HG02970 (cell line): ENCODE results near the gene SLC12A3.

Experiments used
- ATAC-seq: cut with Tn5 transposase; IDR thresholded peaks from one replicate; pipeline ENCODE4 v1.9.1; 2021; ENCODE audit warnings: mild to moderate bottlenecking, moderate library complexity, moderate number of reproducible peaks; ENCODE audit not compliant: unreplicated experiment, low FRiP score

The SLC12A3 gene, protein sequence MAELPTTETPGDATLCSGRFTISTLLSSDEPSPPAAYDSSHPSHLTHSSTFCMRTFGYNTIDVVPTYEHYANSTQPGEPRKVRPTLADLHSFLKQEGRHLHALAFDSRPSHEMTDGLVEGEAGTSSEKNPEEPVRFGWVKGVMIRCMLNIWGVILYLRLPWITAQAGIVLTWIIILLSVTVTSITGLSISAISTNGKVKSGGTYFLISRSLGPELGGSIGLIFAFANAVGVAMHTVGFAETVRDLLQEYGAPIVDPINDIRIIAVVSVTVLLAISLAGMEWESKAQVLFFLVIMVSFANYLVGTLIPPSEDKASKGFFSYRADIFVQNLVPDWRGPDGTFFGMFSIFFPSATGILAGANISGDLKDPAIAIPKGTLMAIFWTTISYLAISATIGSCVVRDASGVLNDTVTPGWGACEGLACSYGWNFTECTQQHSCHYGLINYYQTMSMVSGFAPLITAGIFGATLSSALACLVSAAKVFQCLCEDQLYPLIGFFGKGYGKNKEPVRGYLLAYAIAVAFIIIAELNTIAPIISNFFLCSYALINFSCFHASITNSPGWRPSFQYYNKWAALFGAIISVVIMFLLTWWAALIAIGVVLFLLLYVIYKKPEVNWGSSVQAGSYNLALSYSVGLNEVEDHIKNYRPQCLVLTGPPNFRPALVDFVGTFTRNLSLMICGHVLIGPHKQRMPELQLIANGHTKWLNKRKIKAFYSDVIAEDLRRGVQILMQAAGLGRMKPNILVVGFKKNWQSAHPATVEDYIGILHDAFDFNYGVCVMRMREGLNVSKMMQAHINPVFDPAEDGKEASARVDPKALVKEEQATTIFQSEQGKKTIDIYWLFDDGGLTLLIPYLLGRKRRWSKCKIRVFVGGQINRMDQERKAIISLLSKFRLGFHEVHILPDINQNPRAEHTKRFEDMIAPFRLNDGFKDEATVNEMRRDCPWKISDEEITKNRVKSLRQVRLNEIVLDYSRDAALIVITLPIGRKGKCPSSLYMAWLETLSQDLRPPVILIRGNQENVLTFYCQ

DNA sequence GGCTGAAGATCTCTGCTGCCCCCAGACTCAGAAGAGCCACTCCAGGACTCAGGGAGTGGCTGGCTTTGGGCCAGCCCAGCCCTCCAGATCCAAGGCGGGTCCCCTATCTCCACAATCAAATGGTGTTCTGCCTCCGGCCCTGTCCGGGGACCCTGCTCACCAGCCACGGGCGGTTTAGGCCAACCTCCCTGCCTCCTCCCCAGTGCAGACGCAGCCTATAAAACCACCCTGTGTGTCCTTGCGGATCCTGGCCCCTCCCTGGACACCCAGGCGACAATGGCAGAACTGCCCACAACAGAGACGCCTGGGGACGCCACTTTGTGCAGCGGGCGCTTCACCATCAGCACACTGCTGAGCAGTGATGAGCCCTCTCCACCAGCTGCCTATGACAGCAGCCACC is at the start of gene SLC12A3:
Gene SLC12A3, plus strand, starts transcription at position 248 of the 400 bp plus-strand sequence. Its CDS starts 29 bp downstream, at position 277.
- no peak for ATAC-seq

DNA sequence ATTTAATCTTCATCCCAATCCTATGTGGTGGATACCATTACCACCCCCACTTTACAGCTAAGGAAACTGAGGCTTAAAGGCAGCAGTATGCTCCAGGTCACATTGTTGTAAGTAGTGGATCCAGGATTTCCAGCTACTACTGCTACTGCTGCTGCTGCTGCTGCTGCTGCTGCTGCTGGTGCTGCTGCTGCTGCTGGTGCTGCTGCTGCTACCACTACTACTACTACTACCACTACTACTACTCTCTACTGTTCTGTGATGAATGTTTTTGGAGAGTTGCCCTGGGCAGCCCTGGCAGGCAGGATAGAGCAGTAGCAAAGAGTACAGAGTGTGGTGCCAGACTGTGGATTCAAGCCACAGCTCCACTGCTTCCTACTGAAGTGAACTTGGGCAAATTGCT is 49.3 kb upstream of the SLC12A3 start:
- no peak for ATAC-seq

DNA sequence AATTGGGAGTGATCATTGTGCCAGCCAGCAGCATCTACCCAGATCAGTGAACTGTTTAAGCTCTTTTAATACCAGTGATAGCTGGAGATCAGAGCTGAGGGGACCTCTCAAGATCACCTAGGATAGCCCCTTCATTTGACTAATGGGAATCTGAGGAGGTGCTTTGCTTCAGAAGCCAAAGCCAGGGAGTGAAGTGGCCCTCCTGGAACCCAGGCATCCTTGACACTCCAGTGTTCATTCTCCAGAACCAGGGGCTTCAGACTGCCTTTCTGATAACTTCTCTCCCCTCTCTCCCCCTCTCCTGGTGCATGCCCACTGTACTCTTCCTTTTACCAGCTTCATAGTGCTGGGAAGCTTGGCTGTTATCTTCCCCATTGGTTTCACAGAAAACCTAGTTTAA is 48.0 kb upstream of the SLC12A3 start:
- no peak for ATAC-seq

DNA sequence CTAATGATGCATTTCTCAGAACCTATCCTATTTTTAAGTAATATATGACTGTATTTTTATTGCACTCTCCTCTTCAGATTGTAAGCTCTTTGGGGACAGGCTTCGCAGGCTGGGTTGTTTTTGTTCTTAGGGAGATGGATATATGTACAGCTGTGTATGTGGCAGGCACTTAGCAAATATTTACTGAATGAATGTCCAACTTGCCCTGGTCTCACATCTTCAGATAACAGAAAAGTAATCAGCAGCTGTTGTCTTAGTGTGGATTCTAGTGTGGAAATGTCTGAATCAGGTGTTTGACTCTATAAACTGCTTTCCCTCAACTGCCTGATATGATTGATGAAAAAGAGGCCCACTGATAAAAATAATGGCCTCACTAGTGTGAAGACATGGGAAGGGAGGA is 47.1 kb upstream of the SLC12A3 start:
- no peak for ATAC-seq

DNA sequence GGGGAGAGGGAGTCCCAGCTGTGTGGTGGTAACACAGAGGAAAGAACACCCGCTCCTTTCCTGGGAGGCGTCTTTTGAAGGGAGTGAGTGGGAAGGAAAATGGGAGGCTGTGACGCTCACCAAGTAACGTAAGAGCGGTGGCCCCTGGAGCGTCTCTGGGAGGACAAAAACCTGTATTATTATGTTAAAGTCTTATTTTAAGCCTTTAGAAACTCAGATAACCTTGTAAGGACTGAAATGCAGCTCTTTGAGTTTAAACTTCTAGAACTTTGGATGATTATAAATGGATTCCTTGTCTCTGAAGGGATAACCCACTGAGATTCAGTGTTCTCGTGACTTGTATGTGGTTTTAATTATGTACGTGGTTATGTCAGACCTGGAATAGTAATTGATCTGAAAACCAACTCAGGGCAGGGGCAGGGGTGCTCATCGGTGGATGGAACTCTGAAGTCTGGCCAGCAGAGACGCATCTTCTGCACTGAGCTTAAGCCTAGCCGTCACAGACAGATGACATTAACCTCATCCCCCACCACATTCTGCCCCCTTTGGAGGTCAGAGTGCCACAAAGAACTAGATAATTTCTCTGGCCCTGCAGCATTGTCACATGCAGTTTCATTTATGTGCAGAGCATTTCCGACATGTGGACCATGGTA is 41.8 kb upstream of the SLC12A3 start:
- no peak for ATAC-seq

DNA sequence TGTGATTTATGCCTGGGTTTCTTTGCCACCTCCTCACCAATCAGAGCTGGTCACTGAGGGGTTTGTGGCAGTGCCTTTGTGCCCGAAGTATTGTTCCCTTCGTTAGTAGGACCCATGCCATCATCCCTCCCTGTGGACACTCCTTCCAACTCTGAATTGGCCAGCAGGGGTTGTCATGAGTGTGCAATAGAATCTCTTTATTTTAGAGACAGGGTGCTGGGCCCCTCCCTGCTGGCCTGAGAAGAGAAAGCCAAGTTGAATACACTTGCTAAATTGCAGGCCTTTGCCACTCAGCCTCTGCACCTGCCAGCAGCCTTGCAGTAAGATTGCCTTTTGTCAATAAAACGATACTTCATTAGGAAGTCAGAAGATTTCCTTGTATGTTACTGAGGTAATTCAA is 40.7 kb upstream of the SLC12A3 start:
- no peak for ATAC-seq

DNA sequence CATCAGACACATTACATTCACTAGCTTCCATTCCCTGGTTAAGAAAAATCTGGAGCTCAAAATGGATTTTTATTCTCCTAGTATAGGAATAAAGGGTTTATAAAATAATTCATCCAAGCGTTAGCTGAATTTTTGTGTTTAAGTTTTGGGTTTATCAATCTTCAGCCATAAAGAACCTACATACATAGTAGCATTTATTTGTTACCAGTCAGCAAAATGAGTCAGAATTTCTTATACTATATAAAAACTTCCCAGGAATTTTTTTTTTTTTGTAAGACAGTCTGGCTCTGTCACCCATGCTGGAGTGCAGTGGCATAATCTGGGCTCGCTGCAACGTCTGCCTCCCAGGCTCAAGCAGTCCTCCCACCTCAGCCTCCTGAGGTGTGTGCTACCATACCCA is 40.2 kb upstream of the SLC12A3 start:
- no peak for ATAC-seq

DNA sequence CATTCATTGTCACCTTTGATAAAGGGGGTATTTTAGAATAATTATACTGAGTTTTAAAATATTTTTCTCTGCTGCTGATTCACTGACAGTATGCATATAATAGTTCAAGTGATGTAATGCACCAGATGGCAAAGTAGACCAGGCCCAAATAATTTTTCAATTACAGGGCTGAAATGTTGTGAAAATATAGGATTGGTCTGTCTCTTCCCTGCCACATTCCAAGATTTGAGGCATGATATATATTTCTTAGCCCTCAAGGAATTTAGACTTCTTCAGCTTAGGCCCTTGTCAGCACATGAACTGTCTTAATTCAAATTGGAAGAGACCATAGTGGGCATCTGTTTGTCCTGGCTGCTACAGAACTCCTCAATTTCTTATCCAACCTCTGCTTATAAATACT is 39.2 kb upstream of the SLC12A3 start:
- no peak for ATAC-seq

DNA sequence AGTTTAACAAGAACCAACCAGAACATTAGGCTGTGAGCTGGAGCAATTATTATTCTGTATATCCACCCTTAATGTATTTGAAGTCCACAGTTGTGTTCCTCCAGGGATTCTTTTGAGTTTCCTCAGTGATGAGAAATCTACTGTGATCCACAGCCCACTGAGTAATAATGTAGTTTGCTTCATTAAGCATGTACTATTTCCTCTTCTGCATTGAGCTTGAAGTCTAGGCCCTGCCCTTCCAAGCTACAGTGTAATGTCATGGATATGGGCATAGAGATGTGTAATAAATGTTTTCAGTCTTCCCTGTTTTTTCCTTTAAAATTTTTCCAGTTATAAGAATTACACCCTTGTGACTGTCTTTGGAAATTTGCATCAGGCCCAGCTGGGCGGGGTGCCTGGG is 36.4 kb upstream of the SLC12A3 start:
- ATAC-seq: no peak

DNA sequence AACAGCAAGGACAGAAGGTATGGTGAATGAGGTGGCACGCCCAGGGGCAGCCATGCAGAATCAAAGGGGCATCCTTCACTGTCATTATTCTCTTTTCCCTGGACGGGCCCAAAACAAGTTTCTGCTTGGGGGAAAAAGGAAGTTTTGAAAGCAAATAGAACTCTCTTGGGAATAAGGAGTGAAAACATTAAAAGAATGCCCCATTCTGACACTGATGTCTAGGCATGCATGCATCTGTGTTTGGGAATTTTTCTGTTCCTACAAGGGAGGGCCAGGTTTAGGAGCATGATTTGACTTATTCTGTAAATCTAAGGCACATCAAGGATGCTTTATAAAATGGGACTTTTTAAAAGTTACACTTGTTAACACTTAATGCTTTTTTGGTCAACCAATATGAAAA is 34.3 kb upstream of the SLC12A3 start:
- ATAC-seq: no peak

DNA sequence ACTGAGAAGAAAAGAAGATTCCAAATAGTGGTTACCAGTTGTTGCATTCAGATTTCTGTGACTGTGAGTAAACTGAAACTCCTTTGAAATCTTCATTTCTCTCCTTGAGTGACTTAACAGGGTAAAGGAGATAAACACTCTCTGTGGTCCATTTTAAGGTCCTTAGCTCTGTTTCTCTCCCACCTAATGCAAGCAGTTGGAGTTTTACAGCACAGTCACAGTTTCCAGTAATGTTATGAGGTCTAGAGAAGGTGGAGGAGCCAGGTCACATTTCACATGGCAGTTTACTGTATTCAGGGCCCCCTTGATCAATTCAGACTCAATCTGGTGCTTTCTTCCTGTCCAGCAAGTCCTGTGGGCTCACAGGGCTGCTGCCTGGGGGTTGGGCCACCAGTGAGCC is 32.2 kb upstream of the SLC12A3 start:
- ATAC-seq: no peak

DNA sequence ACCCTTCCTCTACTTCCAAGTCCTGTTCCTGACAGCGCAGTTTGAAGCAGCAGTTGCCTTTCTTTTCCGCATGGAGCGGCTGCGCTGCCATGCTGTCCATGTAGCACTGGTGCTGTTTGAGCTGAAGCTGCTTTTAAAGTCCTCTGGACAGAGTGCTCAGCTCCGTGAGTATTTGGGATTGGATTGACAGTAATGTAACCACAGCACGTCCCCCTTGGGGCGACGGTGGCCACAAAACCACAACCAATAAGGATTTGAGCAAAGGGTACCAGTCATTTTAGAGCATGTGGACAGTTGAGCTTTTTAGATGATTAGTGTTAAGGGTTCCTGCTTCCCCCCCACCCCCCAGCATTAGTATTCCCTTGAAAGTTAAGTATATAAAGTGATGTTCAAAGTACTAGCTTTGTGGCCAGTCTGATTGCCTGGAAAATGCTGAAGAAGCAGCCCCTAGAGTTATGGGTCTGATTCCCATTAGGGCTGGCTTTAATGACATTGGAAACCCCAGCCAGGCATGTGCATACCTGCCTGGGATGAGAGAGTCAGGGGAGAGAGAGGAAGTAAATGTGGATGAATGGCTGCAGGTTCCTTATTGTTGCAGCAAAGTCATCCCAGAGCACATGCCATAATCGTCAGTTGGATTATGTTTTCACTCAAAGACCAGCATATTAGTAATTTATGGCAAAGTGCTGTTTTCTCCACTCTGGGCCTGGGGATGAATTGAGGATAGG is 31.6 kb upstream of the SLC12A3 start:
- no peak for ATAC-seq

DNA sequence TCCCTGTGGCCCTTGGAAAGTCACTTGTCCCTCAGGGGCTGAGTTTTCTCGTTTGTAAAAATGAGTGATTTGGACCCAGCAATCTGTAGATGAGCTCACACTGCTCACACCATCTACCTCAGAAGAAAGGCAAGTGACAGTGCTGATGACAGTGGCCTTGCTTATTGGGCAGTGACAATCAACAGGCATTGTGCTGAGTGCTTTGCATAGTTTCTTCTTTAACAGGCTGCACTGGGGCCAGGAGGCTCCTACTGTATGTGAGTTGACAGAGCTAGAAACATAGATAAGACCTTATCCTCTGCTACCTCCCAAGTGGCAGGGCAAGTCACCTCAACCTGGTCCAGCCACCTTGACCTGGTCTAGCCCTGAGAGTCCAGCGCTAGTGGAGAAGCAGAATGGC is 29.7 kb upstream of the SLC12A3 start:
- ATAC-seq: no peak

DNA sequence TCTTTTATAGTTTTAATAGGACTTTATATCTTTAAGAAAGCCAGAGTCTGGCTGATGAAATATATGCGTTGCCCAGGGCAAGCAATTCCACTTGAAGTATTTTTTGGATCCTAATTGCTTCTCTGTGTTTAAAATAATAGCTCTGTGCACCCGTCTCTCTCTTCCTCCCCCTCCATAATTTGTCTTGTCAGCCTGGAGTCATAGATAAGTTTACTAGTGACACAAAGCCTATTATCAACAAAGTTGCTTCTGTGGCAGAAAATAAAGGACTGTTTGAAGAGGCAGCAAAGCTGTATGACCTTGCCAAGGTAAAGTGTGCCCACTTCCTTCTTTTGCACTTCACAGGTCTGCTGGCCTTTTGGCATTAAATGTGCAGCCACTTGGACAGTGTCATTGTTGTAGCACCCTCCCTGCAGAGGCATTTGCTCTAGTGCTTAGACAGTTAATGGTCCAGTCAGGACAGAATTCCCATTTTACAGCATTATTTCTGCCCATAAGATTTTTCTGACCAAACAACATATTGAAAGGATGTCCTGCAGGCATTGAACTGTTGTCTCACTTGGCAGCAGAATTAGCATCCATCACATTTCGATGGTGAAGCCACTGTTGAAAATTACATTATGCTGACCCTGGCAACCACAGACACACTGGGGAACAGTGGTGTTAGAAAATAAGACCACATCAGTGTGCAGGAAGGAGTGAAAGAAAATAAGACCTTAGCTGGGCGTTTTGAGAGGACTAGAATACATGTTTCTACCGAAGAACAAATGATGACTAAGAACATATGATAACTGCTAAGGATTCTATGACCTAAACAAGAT is 28.4 kb upstream of the SLC12A3 start:
- no peak for ATAC-seq

DNA sequence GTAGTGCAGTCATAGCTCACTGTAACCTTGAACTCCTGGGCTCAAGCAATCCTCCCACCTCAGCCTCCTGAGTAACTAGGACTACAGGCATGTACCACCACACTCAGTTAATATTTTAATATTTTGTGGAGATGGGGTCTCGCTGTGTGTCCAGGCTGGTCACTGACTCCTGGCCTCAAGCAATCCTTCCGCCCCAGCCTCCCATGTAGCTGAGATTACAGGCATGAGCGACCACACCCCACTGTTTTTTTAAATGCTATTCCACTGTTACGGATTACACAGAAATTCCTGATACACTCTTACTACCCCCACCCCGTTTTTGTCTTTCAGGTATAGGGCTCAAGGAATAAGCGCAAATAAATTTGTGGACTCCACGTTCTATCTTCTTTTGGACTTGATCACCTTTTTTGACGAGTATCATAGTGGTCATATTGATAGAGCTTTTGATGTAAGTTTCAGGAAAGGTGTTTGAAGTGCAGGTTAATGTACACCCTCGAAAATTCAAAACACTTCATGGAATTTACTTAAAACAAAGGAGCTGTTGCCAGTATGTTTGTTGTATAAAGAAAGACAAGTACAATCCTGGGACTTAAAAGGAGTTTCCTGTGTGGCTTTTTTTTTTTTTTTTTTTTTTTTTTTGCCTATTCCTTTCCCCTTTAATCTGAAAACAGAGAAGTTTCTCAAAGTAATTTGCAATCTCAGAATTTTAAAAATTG is 26.2 kb upstream of the SLC12A3 start:
- no peak for ATAC-seq

DNA sequence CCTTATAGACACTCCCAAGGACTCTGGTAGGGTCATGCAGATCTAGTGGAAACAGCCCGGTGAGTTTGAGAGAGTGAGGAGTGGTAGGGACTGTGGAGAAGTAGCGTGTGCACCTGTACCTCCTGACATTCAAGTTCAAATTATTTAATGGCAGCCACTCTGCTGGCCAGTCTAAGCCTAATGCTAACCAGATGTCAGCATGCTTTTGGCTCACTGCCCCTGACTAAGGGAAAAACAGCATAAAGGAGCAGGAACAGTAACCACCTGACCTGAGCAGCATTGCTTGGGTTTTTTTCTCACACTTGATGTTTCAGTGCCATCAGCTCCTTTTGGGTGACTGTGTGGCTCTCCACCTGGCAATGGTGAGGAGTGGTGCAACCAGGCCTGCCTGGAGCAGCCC is 23.8 kb upstream of the SLC12A3 start:
- no peak for ATAC-seq

DNA sequence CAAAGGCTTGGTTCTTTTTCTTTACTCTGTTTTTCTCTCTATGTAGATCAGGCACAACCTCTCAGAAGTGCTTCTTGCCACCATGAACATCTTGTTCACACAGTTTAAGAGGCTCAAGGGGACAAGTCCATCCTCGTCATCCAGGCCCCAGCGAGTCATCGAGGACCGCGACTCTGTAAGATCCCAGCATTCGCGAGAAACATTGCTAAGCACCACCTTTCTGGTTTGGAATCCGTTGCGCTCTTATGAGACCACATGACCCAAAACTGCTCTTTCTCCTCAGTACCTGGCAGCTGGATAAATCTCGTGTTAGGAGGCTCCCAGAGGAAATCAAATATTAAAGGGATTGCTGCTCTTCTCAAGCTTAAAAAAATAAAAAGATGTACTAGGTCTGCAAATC is 23.3 kb upstream of the SLC12A3 start:
- no peak for ATAC-seq

DNA sequence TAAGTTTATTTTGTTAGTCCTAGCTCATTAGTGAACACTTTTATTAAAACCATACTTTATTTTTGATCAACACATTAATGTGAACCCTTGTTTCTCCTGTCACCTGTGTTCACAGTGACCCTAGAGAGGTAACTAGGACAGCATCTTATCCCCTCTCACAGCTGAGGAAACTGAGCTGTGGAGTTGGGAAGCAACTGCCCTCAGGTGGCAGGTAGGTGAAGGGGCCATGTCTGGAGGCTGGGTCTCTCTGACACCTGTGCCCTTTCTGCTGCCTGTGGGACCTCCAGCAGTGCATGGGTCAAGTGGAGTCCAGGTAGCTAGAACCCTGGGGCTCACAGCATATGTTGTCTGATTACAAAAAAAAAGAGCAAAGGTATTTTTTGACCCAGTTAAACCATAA is 22.9 kb upstream of the SLC12A3 start:
- no peak for ATAC-seq

DNA sequence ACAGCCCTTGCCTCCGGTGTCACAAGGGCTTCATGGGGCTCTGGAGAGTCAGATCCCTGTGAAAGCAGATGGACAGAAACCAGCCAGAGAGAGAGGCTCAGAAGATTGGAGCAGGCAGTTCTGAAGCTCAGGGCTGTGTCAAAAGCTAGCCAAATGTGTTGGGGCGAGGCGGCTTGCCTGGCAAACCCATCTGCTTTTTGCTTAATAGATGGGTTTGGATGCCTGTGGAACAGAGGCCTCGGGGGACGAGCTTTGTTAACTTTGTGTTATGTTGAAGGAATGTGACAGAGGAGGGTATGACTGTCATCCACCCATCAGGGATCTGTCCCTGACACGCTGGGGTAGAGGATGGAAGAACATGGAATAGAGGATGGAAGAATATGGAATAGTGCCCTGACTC is 21.0 kb upstream of the SLC12A3 start:
- ATAC-seq: no peak
